GM19025 (cell line): ENCODE results near the gene COX11.

Source experiments
- ATAC-seq: cut with Tn5 transposase; IDR thresholded peaks from one replicate; pipeline ENCODE4 v1.9.1; 2021; ENCODE audit warnings: mild to moderate bottlenecking, low read depth, moderate library complexity; ENCODE audit not compliant: unreplicated experiment

Gene COX11

GRCh38 chr17:54968988-54969332 is 506 bp upstream of the COX11 start:
- ATAC-seq, result peak; percentile 21

GRCh38 chr17:54967621-54968261 is 713 bp downstream of the COX11 start:
- ATAC-seq, result peak; percentile 17

- no peak for ATAC-seq
Measured at GRCh38 chr17:54956791-54957190, 11.7 kb downstream of the COX11 start.

GRCh38 chr17:54951286-54951685 is 17.2 kb downstream of the COX11 start:
- ATAC-seq, result no peak

GRCh38 chr17:54950116-54950515 is 18.3 kb downstream of the COX11 start:
- no peak for ATAC-seq

GRCh38 chr17:54948380-54948779 is 20.1 kb downstream of the COX11 start:
- ATAC-seq, result no peak

GRCh38 chr17:54947396-54947795 is 21.1 kb downstream of the COX11 start:
- ATAC-seq, result no peak

GRCh38 chr17:54945671-54946070 is 22.8 kb downstream of the COX11 start:
- ATAC-seq, result no peak

GRCh38 chr17:54945231-54945630 is 23.2 kb downstream of the COX11 start:
- ATAC-seq, result no peak

GRCh38 chr17:54944796-54945195 is 23.7 kb downstream of the COX11 start:
- ATAC-seq, result no peak

GRCh38 chr17:54941285-54941684 is 27.2 kb downstream of the COX11 start:
- ATAC-seq, result no peak

- ATAC-seq, result no peak
Measured at GRCh38 chr17:54937426-54937825, 31.0 kb downstream of the COX11 start.

- ATAC-seq, result no peak
Measured at GRCh38 chr17:54937018-54937417, 31.4 kb downstream of the COX11 start.

GRCh38 chr17:54935471-54935870 is 33.0 kb downstream of the COX11 start:
- no peak for ATAC-seq

GRCh38 chr17:54933921-54934320 is 34.5 kb downstream of the COX11 start:
- no peak for ATAC-seq

GRCh38 chr17:54932711-54933110 is 35.7 kb downstream of the COX11 start:
- ATAC-seq, result no peak

GRCh38 chr17:54927525-54927924 is 40.9 kb downstream of the COX11 start:
- no peak for ATAC-seq

GRCh38 chr17:54924405-54924804 is 44.0 kb downstream of the COX11 start:
- no peak for ATAC-seq

GRCh38 chr17:54920819-54921218 is 47.6 kb downstream of the COX11 start:
- ATAC-seq, result no peak

- ATAC-seq, result no peak
Measured at GRCh38 chr17:54919425-54919824, 49.0 kb downstream of the COX11 start.

GRCh38 chr17:54916721-54917120 is 51.7 kb downstream of the COX11 start:
- no peak for ATAC-seq
